SK-N-SH (cell line): ENCODE data around the gene RAI1. TPM values are rescaled to one million over a fixed set of nuclear protein-coding genes. Genes with fewer than 3 reads are reported as not detected.

ENCODE experiments used
- CTCF ChIA-PET: fragments of 300-600, 350-600 bp; formaldehyde crosslinking; extraction: SDS; loops from one replicate; lab custom pipeline; 2021; lab: Yijun Ruan, JAX
- POLR2A ChIA-PET: fragments of 350-600 bp; sonication (Branson Sonifier 250); formaldehyde crosslinking; extraction: SDS; loops from one replicate; lab custom pipeline; 2020; ENCODE audit warnings: antibody characterized with exemption, inconsistent platforms; lab: Yijun Ruan, JAX
- DNase-seq: peaks from one replicate; pipeline ENCODE4 v3.0.0; 2012
- H2AFZ ChIP-seq: fragments of 200-600 bp; sonication (generic); 2 replicates; pipeline ENCODE4 v1.8.1; 2016; ENCODE audit warnings: antibody characterized with exemption, mild to moderate bottlenecking, low read depth
- H3F3A ChIP-seq: fragments of 200-600 bp; sonication (generic); replicated peaks from 2 replicates; pipeline ENCODE3; 2016; ENCODE audit warnings: antibody characterized with exemption, mild to moderate bottlenecking; ENCODE audit not compliant: insufficient read depth
- H3K27ac ChIP-seq, 2 experiments: fragments of 200-500 bp in 1 of 2; fragments of 200-600 bp in 1 of 2; sonication (Bioruptor generic) in 1 of 2; sonication (generic), shearing (Covaris generic) in 1 of 2; 2 replicates each; pipeline versions ENCODE4 v1.5.1 to v1.6.1; 2014 to 2016; ENCODE audit warnings: low read depth in 2 of 2, inconsistent platforms in 1 of 2, low read length in 1 of 2, mild to moderate bottlenecking in 1 of 2, mixed read lengths in 1 of 2
- H3K27me3 ChIP-seq: fragments of 200-600 bp; sonication (generic), shearing (Covaris generic); 2 replicates; pipeline ENCODE4 v1.6.1; 2016; ENCODE audit warnings: mixed run types; ENCODE audit not compliant: insufficient read depth
- H3K36me3 ChIP-seq, 2 experiments: fragments of 200-500 bp in 1 of 2; fragments of 200-600 bp in 1 of 2; sonication (Bioruptor generic) in 1 of 2; sonication (generic) in 1 of 2; replicated peaks in 1 of 2; 2 replicates each; pipeline versions ENCODE3 to v1.5.1; 2014 to 2016; ENCODE audit warnings: low read length in 1 of 2, mild to moderate bottlenecking in 1 of 2; ENCODE audit not compliant: insufficient read depth in 2 of 2, control insufficient read depth in 1 of 2
- H3K4me1 ChIP-seq, 2 experiments: fragments of 200-500 bp in 1 of 2; fragments of 200-600 bp in 1 of 2; sonication (Bioruptor generic) in 1 of 2; sonication (generic), shearing (Covaris generic) in 1 of 2; 2 replicates each; pipeline versions ENCODE4 v1.5.1 to v1.6.1; 2014 to 2016; ENCODE audit warnings: low read depth in 1 of 2, low read length in 1 of 2, mixed run types in 1 of 2; ENCODE audit not compliant: insufficient read depth in 2 of 2, control insufficient read depth in 1 of 2
- H3K4me2 ChIP-seq: fragments of 200-600 bp; sonication (generic), shearing (Covaris generic); 2 replicates; pipeline ENCODE4 v1.6.1; 2017; ENCODE audit warnings: mixed run types
- H3K4me3 ChIP-seq, 2 experiments: fragments of 200-500 bp in 1 of 2; fragments of 200-600 bp in 1 of 2; sonication (Bioruptor generic) in 1 of 2; sonication (generic), shearing (Covaris generic) in 1 of 2; 2 replicates each; pipeline versions ENCODE4 v1.5.1 to v1.8.1; 2014 to 2016; ENCODE audit warnings: low read depth in 2 of 2, inconsistent platforms in 1 of 2, low read length in 1 of 2, mild to moderate bottlenecking in 1 of 2, mixed read lengths in 1 of 2, moderate library complexity in 1 of 2
- H3K79me2 ChIP-seq: fragments of 200-600 bp; sonication (generic); 2 replicates; pipeline ENCODE4 v1.8.1; 2017; ENCODE audit warnings: mild to moderate bottlenecking; ENCODE audit not compliant: insufficient read depth
- H3K9ac ChIP-seq: fragments of 200-600 bp; sonication (generic); 2 replicates; pipeline ENCODE4 v1.6.1; 2017; ENCODE audit warnings: mixed run types
- H3K9me2 ChIP-seq: fragments of 200-600 bp; sonication (generic); 2 replicates; pipeline ENCODE4 v1.6.1; 2017; ENCODE audit warnings: mixed run types
- H3K9me3 ChIP-seq: fragments of 200-600 bp; sonication (generic); 2 replicates; pipeline ENCODE4 v1.6.1; 2017; ENCODE audit warnings: mixed run types, mild to moderate bottlenecking, moderate library complexity
- H4K20me1 ChIP-seq: fragments of 200-600 bp; sonication (generic); 2 replicates; pipeline ENCODE4 v1.6.1; 2017; ENCODE audit warnings: mild to moderate bottlenecking, mixed run types; ENCODE audit not compliant: insufficient read depth
- EZH2phosphoT487 ChIP-seq: fragments of 200-600 bp; sonication (generic); IDR thresholded peaks from 2 replicates; pipeline ENCODE4 v1.6.1; 2017; ENCODE audit warnings: low read depth, mixed run types, mild to moderate bottlenecking, antibody characterized with exemption, moderate library complexity, borderline replicate concordance
- MEF2A ChIP-seq: IDR thresholded peaks from 2 replicates; pipeline ENCODE4 v1.4.0; 2012; ENCODE audit warnings: low read depth, borderline replicate concordance
- MXI1 ChIP-seq: IDR thresholded peaks from 2 replicates; pipeline ENCODE4 v1.6.1; 2012; ENCODE audit warnings: mild to moderate bottlenecking, low read depth, low read length, improper control_type of control experiment
- NFIC ChIP-seq: IDR thresholded peaks from 2 replicates; pipeline ENCODE4 v1.4.0; 2012; ENCODE audit warnings: borderline replicate concordance
- NRF1 ChIP-seq: IDR thresholded peaks from 2 replicates; pipeline ENCODE4 v1.6.1; 2012; ENCODE audit warnings: low read depth, mild to moderate bottlenecking, low read length
- POLR2AphosphoS5 ChIP-seq: IDR thresholded peaks from 2 replicates; pipeline ENCODE4 v1.6.1; 2012; ENCODE audit warnings: low read depth, low read length
- RAD21 ChIP-seq: IDR thresholded peaks from 2 replicates; pipeline ENCODE4 v1.6.1; 2012; ENCODE audit warnings: mild to moderate bottlenecking, low read length
- RCOR1 ChIP-seq: fragments of 150-350 bp; IDR thresholded peaks from 2 replicates; pipeline ENCODE4 v1.6.1; 2017; ENCODE audit warnings: antibody characterized with exemption, low read length
- RXRA ChIP-seq: IDR thresholded peaks from 2 replicates; pipeline ENCODE4 v1.4.0; 2012; ENCODE audit warnings: low read depth, mild to moderate bottlenecking, borderline replicate concordance
- TCF12 ChIP-seq: IDR thresholded peaks from 2 replicates; pipeline ENCODE4 v1.4.0; 2012
- WGBS: methylation state at CpG from one replicate; pipeline ENCODE4 v1.1.6; 2017; ENCODE audit warnings: low lambda C conversion rate; 5-methylcytosine and 5-hydroxymethylcytosine counted together
- polyA plus RNA-seq, 3 experiments: library from polyadenylated mRNA; depleted of rRNA; stranded (reverse); fragments of >200 nt; gene quantifications; 2 replicates each; pipeline ENCODE4 v1.2.3, GENCODE V29; 2012
- TF ChIP-seq, protein P1 (sequence below): IDR thresholded peaks from 2 replicates; pipeline ENCODE4 v1.4.0; 2012; ENCODE audit warnings: low read depth
- TF ChIP-seq, protein P2 (sequence below): IDR thresholded peaks from 2 replicates; pipeline ENCODE4; 2012
- TF ChIP-seq, protein P3 (sequence below): IDR thresholded peaks from 2 replicates; pipeline ENCODE4 v1.4.0; 2012; ENCODE audit warnings: low read depth, borderline replicate concordance
- TF ChIP-seq, protein P4 (sequence below): fragments of 200-600 bp; sonication (generic); IDR thresholded peaks from 2 replicates; pipeline ENCODE4 v1.6.1; 2017; ENCODE audit warnings: antibody characterized with exemption, mild to moderate bottlenecking, moderate library complexity

Gene RAI1
- polyA plus RNA-seq, 1 of the 3 experiments (the other 2 are of a cell fraction) = 4.7 TPM

DNA sequence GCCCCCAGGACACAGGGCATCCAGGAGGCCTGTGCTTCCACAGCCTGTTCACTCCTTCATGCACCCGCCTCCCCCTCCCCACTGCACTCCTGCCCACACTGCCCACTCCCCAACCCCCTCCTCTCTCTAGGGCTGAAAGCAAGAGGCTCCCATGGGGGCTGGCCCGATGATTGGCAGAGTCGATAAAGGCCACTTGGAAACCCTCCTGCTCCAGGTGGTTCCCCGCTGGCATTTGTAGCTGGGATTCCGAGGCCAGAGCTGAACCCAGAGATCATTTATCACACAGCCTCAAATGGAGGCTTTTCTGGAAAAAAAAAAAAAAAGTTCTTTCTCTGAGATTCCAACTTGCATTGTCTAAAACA lies 81.5 kb downstream of the RAI1 start:
- no peak for DNase-seq
- Histone ChIP-seq H3K9me3 (no peaks in the 10 kb centered on the region), H3F3A (no peaks in the 10 kb centered on the region), H3K27me3 (no peaks in the 10 kb centered on the region), H3K27ac (no peak overlapping the region; a peak in 1 of 4 replicates)
- POLR2A ChIA-PET = interaction anchor here (0.8 kb wide), 1 partner anchor 171 kb away, joined by 3 read pairs; no protein-coding TSS in a partner anchor
- TF ChIP-seq MEF2A (no peak), RCOR1 (no peak), TCF12 (no peak), MXI1 (no peak)
- TF ChIP-seq, all 33 proteins: peak for 0
- Histone ChIP-seq H3K4me2 (no peak overlapping the region), H3K4me3 (no peak overlapping the region), H3K36me3 (peaks cover 0 to 2% of the 10 kb centered on the region in 2 experiments), H4K20me1 (peaks cover 68% of the 10 kb centered on the region), H3K79me2 (peaks cover 31% of the 10 kb centered on the region; the same call in 1 of the 2 replicates), H2AFZ (no peak overlapping the region), H3K9ac (no peak overlapping the region), H3K4me1 (peaks cover 14 to 52% of the 10 kb centered on the region in 2 experiments; a peak in 2 of 4 replicates), H3K9me2 (no peaks in the 10 kb centered on the region)
- CTCF ChIA-PET = interaction anchor here (1.1 to 1.3 kb wide), 3 partner anchors 49 to 82 kb away, joined by 3 to 5 read pairs (median 4); partner anchors contain the start of gene RAI1
- 92% methylated on average over 5 of the region's 5 CpGs for WGBS

DNA sequence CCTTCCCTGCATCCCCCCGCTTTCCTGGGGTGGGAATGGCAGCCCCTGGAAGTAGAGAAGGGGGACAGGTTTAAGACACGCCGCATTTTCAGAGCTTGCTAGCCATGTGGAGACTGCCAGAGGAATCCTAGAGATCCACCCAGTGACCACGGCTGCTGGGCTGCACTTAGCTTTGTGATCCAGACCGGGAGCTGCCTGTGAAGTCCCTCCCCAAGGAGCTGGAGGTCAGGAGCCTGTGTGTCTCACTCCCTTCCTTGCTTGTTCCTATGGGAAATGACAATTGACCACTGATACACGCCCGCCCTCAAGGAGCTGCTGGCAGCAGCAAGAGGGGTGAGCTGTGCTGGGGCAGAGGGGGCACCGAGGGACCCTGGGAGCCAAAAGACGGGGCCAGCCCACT lies 81.9 kb downstream of the RAI1 start:
- TF ChIP-seq MXI1 (no peak), RAD21 (no peak), EZH2phosphoT487 (no peak), MEF2A (no peak), NRF1 (no peak), RXRA (no peak), NFIC (no peak), POLR2AphosphoS5 (no peak)
- TF ChIP-seq, protein P1, sequence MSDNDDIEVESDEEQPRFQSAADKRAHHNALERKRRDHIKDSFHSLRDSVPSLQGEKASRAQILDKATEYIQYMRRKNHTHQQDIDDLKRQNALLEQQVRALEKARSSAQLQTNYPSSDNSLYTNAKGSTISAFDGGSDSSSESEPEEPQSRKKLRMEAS = no peak
- TF ChIP-seq, protein P2, sequence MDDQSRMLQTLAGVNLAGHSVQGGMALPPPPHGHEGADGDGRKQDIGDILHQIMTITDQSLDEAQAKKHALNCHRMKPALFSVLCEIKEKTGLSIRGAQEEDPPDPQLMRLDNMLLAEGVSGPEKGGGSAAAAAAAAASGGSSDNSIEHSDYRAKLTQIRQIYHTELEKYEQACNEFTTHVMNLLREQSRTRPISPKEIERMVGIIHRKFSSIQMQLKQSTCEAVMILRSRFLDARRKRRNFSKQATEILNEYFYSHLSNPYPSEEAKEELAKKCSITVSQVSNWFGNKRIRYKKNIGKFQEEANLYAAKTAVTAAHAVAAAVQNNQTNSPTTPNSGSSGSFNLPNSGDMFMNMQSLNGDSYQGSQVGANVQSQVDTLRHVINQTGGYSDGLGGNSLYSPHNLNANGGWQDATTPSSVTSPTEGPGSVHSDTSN = no peak
- TF ChIP-seq, protein P3, sequence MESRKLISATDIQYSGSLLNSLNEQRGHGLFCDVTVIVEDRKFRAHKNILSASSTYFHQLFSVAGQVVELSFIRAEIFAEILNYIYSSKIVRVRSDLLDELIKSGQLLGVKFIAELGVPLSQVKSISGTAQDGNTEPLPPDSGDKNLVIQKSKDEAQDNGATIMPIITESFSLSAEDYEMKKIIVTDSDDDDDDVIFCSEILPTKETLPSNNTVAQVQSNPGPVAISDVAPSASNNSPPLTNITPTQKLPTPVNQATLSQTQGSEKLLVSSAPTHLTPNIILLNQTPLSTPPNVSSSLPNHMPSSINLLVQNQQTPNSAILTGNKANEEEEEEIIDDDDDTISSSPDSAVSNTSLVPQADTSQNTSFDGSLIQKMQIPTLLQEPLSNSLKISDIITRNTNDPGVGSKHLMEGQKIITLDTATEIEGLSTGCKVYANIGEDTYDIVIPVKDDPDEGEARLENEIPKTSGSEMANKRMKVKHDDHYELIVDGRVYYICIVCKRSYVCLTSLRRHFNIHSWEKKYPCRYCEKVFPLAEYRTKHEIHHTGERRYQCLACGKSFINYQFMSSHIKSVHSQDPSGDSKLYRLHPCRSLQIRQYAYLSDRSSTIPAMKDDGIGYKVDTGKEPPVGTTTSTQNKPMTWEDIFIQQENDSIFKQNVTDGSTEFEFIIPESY = no peak
- TF ChIP-seq, protein P4, sequence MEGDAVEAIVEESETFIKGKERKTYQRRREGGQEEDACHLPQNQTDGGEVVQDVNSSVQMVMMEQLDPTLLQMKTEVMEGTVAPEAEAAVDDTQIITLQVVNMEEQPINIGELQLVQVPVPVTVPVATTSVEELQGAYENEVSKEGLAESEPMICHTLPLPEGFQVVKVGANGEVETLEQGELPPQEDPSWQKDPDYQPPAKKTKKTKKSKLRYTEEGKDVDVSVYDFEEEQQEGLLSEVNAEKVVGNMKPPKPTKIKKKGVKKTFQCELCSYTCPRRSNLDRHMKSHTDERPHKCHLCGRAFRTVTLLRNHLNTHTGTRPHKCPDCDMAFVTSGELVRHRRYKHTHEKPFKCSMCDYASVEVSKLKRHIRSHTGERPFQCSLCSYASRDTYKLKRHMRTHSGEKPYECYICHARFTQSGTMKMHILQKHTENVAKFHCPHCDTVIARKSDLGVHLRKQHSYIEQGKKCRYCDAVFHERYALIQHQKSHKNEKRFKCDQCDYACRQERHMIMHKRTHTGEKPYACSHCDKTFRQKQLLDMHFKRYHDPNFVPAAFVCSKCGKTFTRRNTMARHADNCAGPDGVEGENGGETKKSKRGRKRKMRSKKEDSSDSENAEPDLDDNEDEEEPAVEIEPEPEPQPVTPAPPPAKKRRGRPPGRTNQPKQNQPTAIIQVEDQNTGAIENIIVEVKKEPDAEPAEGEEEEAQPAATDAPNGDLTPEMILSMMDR = no peak
- Histone ChIP-seq H3K4me3 (no peak overlapping the region), H2AFZ (no peak overlapping the region), H4K20me1 (peaks cover 70% of the 10 kb centered on the region), H3K27ac (no peak overlapping the region; a peak in 1 of 4 replicates), H3F3A (no peaks in the 10 kb centered on the region), H3K36me3 (peaks cover 0 to 2% of the 10 kb centered on the region in 2 experiments), H3K4me1 (peaks cover 14 to 53% of the 10 kb centered on the region in 2 experiments; a peak in 2 of 4 replicates), H3K9ac (no peak overlapping the region), H3K79me2 (peaks cover 32% of the 10 kb centered on the region; the same call in 1 of the 2 replicates), H3K9me2 (no peaks in the 10 kb centered on the region), H3K9me3 (no peaks in the 10 kb centered on the region), H3K4me2 (no peak overlapping the region), H3K27me3 (no peaks in the 10 kb centered on the region)
- ChIA-PET POLR2A (interaction anchor here (0.8 kb wide), 1 partner anchor 171 kb away, joined by 3 read pairs; no protein-coding TSS in a partner anchor), CTCF (interaction anchor here (1.1 to 1.3 kb wide), 3 partner anchors 48 to 82 kb away, joined by 3 to 5 read pairs (median 4); partner anchors contain the start of gene RAI1)
- no peak for DNase-seq
- WGBS = 94% methylated on average over 9 of the region's 9 CpGs
